Kidney epithelial cell (primary cell): ENCODE data around the gene SERTAD2. TPM values are rescaled to one million over a fixed set of nuclear protein-coding genes. Genes with fewer than 3 reads are reported as not detected.

Experiments
- DNase-seq: peaks from one replicate; pipeline ENCODE4 v3.0.0-alpha.2; 2010; ENCODE audit warnings: low read depth
- H3K27me3 ChIP-seq: 2 replicates; pipeline ENCODE4 v1.6.0; 2011; ENCODE audit warnings: low read length; ENCODE audit not compliant: control insufficient read depth, insufficient read depth
- H3K36me3 ChIP-seq: 2 replicates; pipeline ENCODE4 v1.5.1; 2011; ENCODE audit warnings: low read length; ENCODE audit not compliant: control insufficient read depth, insufficient read depth
- H3K4me3 ChIP-seq: 2 replicates; pipeline ENCODE4 v1.5.1; 2011; ENCODE audit warnings: low read depth, mild to moderate bottlenecking, control low read depth, low read length
- CTCF ChIP-seq: IDR thresholded peaks from 2 replicates; pipeline ENCODE4 v1.5.1; 2011; ENCODE audit warnings: mild to moderate bottlenecking, moderate library complexity, low read length, control low read depth, inconsistent platforms; ENCODE audit not compliant: insufficient read depth, poor library complexity, severe bottlenecking
- total RNA-seq: library from RNA; depleted of rRNA; stranded (reverse); fragments of >200 nt; gene quantifications from 2 replicates; pipeline ENCODE4 v1.2.3, GENCODE V29; 2015

SERTAD2 gene
- total RNA-seq: 11.8 and 13.2 TPM in 2 replicates

GRCh38 chr2:64653109-64654062 lies at the start of gene SERTAD2:
Gene SERTAD2 (minus strand): TSS chr2:64653913. CDS start chr2:64636871, 17,042 bp downstream.
- Histone ChIP-seq H3K27me3 (no peaks in the 10 kb centered on the region), H3K4me3 (peak within 1 kb of the TSS; percentile 93), H3K36me3 (no peaks in the 10 kb centered on the region)
- DNase-seq: no peak
- no peak for TF ChIP-seq CTCF

- Histone ChIP-seq H3K36me3 (no peaks in the 10 kb centered on the region), H3K27me3 (no peaks in the 10 kb centered on the region), H3K4me3 (no peak overlapping the region)
- TF ChIP-seq CTCF: no peak
- no peak for DNase-seq
These were observed 46.6 kb upstream of the SERTAD2 start for GRCh38 chr2:64700133-64700809.

GRCh38 chr2:64699712-64700111 lies 46.0 kb upstream of the SERTAD2 start:
- no peaks in the 10 kb centered on the region for H3K27me3 ChIP-seq
- no peak for DNase-seq
- no peak overlapping the region for H3K4me3 ChIP-seq
- H3K36me3 ChIP-seq: no peaks in the 10 kb centered on the region
- TF ChIP-seq CTCF: no peak

- no peak overlapping the region for H3K4me3 ChIP-seq
- peak; percentile 81 for DNase-seq
- no peaks in the 10 kb centered on the region for H3K36me3 ChIP-seq
- no peaks in the 10 kb centered on the region for H3K27me3 ChIP-seq
- TF ChIP-seq CTCF: no peak
These were observed 45.1 kb upstream of the SERTAD2 start for GRCh38 chr2:64698668-64699444.

- H3K36me3 ChIP-seq: no peaks in the 10 kb centered on the region
- no peak for TF ChIP-seq CTCF
- no peak for DNase-seq
- H3K27me3 ChIP-seq: no peaks in the 10 kb centered on the region
- H3K4me3 ChIP-seq: no peak overlapping the region
These were observed 44.5 kb upstream of the SERTAD2 start for GRCh38 chr2:64698177-64698643.
